SKM-1 (cell line): Measurements from ENCODE around the gene P2RX2.

Experiments
- DNase-seq: peaks from one replicate; lab custom pipeline; 2025; ENCODE audit not compliant: unreplicated experiment; lab: John Stamatoyannopoulos, UW

The P2RX2 gene

DNA sequence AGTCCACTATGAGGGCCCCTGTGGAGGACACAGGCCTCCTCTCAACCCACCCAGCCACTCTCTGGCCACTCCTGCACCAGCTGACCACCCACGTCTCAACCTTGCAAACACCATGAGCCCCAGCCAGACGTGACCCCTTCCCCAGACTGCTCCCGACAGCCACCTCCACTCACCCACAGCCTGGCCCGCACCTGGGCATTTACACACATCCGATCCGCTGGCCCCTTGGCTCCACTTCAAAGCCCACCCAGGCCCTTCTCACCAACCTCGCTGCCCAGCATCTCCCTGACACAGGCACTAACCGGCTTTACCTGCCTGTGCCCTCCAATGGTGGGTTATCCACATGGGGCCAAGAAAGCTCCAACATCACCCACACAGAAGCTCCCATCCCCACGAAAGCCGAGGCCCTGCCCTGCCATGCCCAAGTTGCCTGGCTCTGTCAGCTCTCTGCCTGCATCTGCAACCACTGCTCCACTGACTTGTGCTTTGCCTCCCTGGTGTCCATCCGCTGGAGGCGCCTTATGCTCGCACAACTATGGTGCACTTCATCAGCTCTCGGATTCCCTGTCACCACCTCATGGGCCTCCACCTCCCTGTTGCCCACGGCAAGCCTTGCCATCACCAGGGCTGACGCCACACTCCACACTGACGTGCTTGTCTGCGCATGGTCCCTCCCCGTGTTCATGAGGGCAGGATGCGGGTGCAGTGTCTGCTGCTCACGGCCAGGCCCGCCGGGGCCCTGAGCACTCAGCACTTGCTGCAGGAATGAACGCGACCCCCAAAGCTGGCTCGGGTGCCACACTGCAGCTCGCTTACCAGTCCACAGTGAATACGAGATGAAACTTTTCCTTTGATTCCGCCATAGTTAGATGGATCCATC is 16.7 kb downstream of the P2RX2 start:
- DNase-seq: no peak

DNA sequence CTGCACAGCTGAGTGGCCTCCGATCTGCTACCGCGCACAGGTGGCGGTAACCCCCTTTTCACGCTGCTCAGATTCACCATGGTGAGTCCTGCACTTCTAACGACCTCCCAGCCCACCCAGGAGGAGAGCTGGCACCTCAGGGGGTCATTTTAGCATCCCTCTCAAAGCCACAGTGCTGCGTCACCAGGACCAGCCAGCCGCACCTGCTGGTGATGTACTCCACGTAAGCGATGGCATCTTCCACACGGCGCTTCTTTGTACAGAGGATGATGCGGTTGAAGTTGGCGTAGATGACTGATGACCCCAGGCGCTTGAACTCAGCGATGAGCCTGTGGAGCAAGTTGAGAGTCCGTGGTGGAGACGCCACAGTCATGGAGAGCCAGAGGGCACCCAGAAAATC is 19.2 kb downstream of the P2RX2 start:
- no peak for DNase-seq

DNA sequence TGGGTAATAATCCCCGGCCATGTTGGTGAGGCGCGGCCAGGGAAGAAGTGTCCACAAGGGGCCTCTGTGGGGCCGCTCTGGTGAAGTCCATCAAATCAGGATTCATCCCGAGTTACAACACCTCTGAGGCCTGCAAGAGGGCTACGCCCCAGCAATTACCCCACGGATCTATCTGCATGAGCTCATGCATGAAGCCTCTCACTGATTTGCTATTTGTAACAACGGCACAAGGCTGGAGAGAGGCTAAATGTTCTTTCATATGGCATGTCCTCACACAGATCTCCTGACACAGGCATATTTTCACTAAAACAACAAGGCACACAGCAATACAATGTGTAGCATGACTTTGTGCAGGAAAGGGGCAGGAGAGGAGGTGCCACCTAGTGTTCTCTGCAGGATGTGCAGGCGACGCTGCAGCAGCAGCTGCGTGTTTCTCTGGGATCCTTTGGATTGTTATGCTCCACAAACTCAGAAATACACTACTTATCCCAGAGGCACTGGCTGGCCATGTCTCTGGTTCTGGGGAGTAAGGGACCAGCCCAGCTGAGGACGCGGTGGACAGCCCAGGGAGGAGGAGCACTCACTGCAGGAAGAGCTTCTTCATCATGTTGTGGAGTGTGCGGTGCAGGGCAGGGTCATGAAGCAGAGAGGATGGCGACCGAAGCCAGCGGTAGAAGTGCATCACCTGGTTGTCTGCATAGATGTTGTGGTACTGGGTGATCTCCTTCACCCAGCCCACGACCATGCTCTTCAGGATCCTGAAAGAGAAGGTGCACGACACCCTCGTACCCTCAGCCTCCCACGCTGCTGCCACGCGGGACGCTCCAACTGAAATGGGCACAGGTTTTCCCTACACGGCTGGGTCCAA is 20.2 kb downstream of the P2RX2 start:
- DNase-seq: no peak

GRCh38 chr12:132639956-132640520 is 21.5 kb downstream of the P2RX2 start:
- no peak for DNase-seq

DNA sequence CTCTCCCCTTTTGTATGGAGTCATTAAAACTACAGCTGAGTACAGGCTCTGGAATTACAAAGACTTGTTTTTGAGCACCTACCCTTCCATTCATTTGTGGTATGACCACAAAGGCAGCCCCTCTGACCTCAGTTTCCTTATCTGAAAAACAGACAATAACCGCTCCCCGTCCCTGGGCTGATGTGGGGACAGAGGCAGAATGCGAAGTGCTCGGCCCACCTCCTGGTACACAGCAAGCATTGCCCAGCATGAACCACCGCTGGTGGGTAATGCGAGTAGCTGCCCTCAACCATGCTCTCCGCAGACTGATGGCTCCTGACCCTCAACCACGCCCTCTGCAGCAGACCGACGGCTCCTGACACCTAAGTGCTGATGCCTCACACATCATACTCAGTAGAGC is 22.4 kb downstream of the P2RX2 start:
- no peak for DNase-seq

DNA sequence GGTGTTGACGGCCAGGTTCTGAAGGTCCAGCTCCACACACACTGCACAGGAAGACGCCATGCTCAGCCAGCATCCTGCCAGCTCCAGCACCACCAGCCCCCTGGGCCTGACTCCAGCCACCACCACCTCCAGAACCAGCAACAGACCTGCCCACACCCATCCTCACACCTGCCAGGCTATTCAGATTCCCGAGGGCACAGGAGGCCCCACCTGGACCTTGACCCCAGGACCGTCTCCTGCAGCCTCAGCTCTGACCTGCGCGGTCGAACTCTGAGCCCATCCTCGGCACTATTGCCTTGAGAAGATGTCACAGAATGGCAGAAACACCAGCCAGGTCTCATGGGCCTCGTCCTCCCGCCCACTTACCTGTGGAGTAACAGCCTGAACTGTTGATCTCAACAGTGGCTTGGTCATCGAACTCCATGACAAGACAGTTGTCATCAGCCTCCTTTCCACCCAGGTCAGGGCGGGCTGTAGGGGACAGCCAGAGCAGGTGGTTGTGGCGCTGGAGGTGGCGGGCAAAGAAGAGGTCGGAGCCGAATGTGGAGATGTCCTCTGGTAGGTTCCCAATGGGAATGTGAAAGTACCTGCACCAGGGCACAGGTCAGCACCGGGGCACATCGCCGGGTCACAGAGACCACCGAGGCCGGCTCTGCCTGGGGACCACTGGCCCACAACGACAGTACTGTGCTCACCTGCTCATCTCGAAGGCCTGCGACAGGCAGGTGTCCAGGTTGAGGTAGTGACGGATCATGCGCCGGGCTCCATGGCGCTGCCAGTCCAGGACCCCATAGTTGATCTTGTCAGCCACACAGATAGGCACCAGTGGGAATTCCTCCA is 23.5 kb downstream of the P2RX2 start:
- DNase-seq: no peak

- DNase-seq: no peak
Observed at GRCh38 chr12:132642846-132643835, 24.6 kb downstream of the P2RX2 start.

DNA sequence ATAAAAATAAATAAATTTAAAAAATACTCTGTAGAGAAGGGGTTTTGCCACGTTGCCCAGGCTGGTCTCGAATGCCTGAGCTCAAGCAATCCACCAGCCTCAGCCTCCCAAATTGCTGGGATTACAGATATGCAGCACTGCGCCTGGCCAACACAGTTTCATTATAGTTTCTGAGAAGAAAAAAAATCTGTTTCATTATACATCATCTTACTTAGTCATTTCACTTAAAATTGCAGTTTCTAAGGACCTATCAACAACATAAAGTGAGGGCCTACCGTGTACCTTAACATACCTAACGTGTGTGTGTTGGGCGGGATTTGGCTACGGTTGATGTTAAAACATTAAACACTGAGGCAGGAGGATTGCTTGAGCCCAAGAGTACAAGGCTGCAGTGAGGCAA is 28.3 kb downstream of the P2RX2 start:
- DNase-seq: no peak

GRCh38 chr12:132647858-132648257 is 29.3 kb downstream of the P2RX2 start:
- DNase-seq: no peak

- no peak for DNase-seq
Observed at GRCh38 chr12:132648616-132649225, 30.1 kb downstream of the P2RX2 start.

GRCh38 chr12:132649226-132649945 is 30.8 kb downstream of the P2RX2 start:
- no peak for DNase-seq

DNA sequence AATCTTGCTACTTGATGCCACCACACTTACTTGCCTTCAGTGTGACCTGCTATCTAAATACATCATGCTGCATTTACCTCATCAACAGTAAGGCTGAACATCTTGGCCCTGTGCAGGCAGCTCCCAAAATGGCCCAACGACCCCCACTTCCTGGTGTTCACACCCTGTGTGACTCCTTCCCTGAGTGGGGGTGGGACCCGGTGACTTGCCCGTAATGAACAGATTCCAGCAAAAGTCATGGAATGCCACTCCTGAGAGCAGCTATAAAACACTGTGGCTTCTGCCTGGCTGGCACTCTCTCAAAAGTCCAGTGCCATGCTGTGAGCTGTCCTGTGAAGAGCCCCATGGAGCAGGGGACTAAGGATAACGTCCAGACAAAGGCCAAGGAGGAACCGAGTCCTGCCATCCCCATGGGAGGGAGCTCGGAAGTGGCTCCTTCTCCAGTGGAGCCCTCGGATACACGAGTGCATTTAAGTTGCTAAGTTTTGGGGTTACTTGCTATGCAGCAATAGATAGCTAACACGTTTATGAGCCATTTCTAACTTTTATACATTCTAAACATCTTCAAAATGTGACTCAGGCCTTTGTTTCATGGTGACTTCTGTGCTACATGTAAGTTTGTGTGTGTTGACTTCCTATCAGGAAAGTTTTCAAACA is 33.0 kb downstream of the P2RX2 start:
- DNase-seq: peak; percentile 100

- no peak for DNase-seq
Observed at GRCh38 chr12:132653567-132654290, 35.2 kb downstream of the P2RX2 start.

- no peak for DNase-seq
Observed at GRCh38 chr12:132657004-132657727, 38.6 kb downstream of the P2RX2 start.

GRCh38 chr12:132658149-132658894 is 39.7 kb downstream of the P2RX2 start:
- DNase-seq: no peak

DNA sequence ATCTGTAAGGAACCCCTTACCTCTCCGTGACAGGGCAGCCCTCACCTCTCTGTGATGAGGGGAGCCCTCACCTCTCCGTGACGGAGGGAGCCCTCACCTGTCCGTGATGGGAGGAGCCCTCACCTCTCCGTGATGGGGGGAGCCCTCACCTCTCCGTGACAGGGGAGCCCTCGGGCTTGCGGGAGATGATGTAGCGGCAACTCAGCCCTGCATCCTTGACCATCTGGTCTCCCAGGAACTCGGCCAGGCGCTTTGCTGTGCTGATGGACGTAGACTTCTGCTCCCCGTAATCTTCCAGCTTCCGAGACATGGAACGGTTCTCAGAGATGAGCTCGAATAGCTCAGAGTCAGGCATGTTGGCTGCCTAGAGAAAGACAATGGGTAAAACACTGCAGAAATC is 40.6 kb downstream of the P2RX2 start:
- DNase-seq: no peak
